ENCODE results near the gene DCBLD1.

The DCBLD1 gene

DNA sequence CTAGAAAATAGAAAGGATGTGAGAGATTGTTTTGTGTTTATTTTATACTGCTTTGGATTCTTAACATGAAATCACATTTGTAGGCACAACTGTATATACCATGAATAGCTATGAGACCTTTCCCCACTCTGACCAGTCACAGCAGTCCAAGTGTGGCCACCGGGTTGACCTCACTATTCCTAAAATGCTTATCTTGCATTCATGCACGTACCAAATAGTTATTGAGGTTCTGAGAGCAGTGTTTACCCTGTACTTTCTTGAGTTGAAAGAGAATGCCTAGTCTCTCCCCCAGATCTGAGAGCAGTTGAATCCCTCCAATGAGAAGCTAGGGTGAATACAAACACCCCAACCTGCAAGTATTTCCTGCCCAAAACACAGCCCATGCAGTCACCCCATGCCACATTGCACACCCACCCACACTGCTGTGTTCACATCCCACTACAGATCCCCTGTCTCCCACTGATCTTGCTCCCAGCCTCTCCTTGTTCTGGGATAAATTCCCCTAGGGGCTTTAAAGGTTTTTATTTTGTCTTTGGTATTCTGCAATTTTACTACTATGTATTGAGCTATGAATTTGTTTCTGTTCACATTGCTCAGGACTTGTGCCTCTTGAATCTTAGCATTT, 68.3 kb downstream of the DCBLD1 start:
- Histone ChIP-seq H3K4me2 (ENCODE audit: low read length) (no peak overlapping the region), H3K27me3 (ENCODE audit: control insufficient read depth, low read length) (peaks cover 14% of the 10 kb centered on the region), H3F3A (ENCODE audit: control insufficient read depth, insufficient read depth) (no peaks in the 10 kb centered on the region), H4K20me1 (ENCODE audit: control insufficient read depth, insufficient read depth, low read depth, low read length) (no peaks in the 10 kb centered on the region), H3K9me3 (ENCODE audit: control insufficient read depth, insufficient read depth, low read length) (no peaks in the 10 kb centered on the region), H3K36me3 (ENCODE audit: control insufficient read depth, low read length) (no peaks in the 10 kb centered on the region), H3K27ac (ENCODE audit: low read depth, low read length) (no peak overlapping the region), H3K79me2 (ENCODE audit: control insufficient read depth, low read length) (no peaks in the 10 kb centered on the region), H3K9me2 (replicated peaks; ENCODE audit: control insufficient read depth, low read length) (no peaks in the 10 kb centered on the region), H3K4me3 (ENCODE audit: low read length) (no peak overlapping the region), H3K4me1 (ENCODE audit: control insufficient read depth, low read length) (no peaks in the 10 kb centered on the region)
- TF ChIP-seq EZH2phosphoT487 (IDR thresholded peaks at IDR 0.05; ENCODE audit: borderline replicate concordance, low read length) = no peak
- TF ChIP-seq, protein P1, sequence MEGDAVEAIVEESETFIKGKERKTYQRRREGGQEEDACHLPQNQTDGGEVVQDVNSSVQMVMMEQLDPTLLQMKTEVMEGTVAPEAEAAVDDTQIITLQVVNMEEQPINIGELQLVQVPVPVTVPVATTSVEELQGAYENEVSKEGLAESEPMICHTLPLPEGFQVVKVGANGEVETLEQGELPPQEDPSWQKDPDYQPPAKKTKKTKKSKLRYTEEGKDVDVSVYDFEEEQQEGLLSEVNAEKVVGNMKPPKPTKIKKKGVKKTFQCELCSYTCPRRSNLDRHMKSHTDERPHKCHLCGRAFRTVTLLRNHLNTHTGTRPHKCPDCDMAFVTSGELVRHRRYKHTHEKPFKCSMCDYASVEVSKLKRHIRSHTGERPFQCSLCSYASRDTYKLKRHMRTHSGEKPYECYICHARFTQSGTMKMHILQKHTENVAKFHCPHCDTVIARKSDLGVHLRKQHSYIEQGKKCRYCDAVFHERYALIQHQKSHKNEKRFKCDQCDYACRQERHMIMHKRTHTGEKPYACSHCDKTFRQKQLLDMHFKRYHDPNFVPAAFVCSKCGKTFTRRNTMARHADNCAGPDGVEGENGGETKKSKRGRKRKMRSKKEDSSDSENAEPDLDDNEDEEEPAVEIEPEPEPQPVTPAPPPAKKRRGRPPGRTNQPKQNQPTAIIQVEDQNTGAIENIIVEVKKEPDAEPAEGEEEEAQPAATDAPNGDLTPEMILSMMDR (IDR thresholded peaks at IDR 0.05; ENCODE audit: low read depth, low read length, poor library complexity, severe bottlenecking) = no peak

DNA sequence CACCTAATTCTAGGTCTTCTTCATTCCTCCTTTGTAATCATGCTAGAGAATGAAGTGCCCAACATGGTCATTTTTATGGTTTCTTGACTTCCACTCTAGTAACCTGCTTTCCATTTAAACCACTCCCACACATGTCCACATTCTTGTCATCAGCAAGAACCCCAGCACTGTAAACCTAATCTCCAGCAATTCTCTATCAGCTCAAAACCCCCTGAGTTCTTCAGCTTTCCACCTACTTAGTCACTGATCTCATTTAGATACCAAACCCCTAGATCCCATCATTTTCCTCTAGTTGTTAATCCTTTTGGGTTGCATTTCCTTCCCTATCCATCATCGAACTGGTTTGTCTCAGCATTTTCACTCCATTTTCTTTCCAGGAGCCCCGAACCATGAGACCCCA, 70.1 kb downstream of the DCBLD1 start:
- H3K9me3 ChIP-seq (ENCODE audit: control insufficient read depth, insufficient read depth, low read length) = no peaks in the 10 kb centered on the region
- peaks cover 10% of the 10 kb centered on the region for H3K27me3 ChIP-seq (ENCODE audit: control insufficient read depth, low read length)
- no peaks in the 10 kb centered on the region for H3K9me2 ChIP-seq (replicated peaks; ENCODE audit: control insufficient read depth, low read length)
- H3K27ac ChIP-seq (ENCODE audit: low read depth, low read length) = no peak overlapping the region
- H3K36me3 ChIP-seq (ENCODE audit: control insufficient read depth, low read length) = no peaks in the 10 kb centered on the region
- no peaks in the 10 kb centered on the region for H3F3A ChIP-seq (ENCODE audit: control insufficient read depth, insufficient read depth)
- no peak overlapping the region for H3K4me3 ChIP-seq (ENCODE audit: low read length)
- no peaks in the 10 kb centered on the region for H4K20me1 ChIP-seq (ENCODE audit: control insufficient read depth, insufficient read depth, low read depth, low read length)
- no peak overlapping the region for H3K4me2 ChIP-seq (ENCODE audit: low read length)
- no peak for TF ChIP-seq EZH2phosphoT487 (IDR thresholded peaks at IDR 0.05; ENCODE audit: borderline replicate concordance, low read length)
- TF ChIP-seq, protein P1 (IDR thresholded peaks at IDR 0.05; ENCODE audit: low read depth, low read length, poor library complexity, severe bottlenecking) = no peak
- H3K79me2 ChIP-seq (ENCODE audit: control insufficient read depth, low read length) = no peaks in the 10 kb centered on the region
- H3K4me1 ChIP-seq (ENCODE audit: control insufficient read depth, low read length) = no peaks in the 10 kb centered on the region

DNA sequence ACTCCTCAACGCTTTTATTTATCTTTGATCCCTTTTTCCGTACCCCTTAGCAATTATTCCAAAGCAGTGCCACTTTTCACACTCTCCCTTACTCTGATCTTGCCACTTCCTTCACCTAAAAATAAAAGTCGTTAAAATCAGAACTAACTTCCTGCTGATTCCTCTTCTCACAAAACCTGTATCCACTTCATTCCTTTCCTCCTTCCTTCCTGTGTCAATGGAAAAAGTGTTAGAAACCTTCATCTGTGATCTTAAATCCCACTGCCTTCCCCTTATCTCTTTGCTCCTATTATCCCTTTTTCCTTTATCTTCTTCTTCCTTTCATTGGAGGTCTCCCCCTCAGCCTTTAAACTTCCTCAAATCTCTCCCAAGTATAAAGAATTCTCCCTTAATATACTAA, 70.7 kb downstream of the DCBLD1 start:
- H3K36me3 ChIP-seq (ENCODE audit: control insufficient read depth, low read length) = no peaks in the 10 kb centered on the region

More for the DNA sequence above, 70.7 kb downstream of the DCBLD1 start:
- Histone ChIP-seq H3K27me3 (ENCODE audit: control insufficient read depth, low read length) (peaks cover 10% of the 10 kb centered on the region), H3F3A (ENCODE audit: control insufficient read depth, insufficient read depth) (no peaks in the 10 kb centered on the region), H3K4me3 (ENCODE audit: low read length) (no peak overlapping the region), H3K9me2 (replicated peaks; ENCODE audit: control insufficient read depth, low read length) (no peaks in the 10 kb centered on the region), H3K79me2 (ENCODE audit: control insufficient read depth, low read length) (no peaks in the 10 kb centered on the region), H3K9me3 (ENCODE audit: control insufficient read depth, insufficient read depth, low read length) (no peaks in the 10 kb centered on the region), H3K4me2 (ENCODE audit: low read length) (no peak overlapping the region), H3K4me1 (ENCODE audit: control insufficient read depth, low read length) (no peaks in the 10 kb centered on the region), H4K20me1 (ENCODE audit: control insufficient read depth, insufficient read depth, low read depth, low read length) (no peaks in the 10 kb centered on the region), H3K27ac (ENCODE audit: low read depth, low read length) (no peak overlapping the region)
- TF ChIP-seq, protein P1 (IDR thresholded peaks at IDR 0.05; ENCODE audit: low read depth, low read length, poor library complexity, severe bottlenecking) = no peak
